ENCODE measurements around the gene U2AF1L4.
A peak's percentile ranks its signal among the peaks of the same experiment; 100 is the strongest.

The U2AF1L4 gene

GRCh38 chr19:35740423-35741202 lies 4.6 kb downstream of the U2AF1L4 start:
- DNase-seq (ENCODE audit: low read depth), result peak; percentile 94

DNA sequence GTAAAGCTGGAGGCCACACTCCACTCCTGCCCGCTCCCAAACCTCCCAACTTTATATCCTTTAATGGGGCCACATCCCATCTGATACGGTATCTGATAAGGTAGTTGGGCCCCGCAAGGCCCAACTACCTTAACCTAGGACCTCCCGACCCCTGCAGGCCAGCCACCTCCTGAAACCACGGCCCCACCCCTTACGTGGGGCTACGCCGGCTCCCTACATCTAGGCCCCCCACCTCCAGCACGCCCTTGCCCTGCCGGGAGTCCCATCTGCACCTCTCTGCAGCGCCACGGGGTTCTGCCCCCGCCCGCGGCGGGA lies 5.2 kb downstream of the U2AF1L4 start:
- DNase-seq (ENCODE audit: low read depth), result no peak

- no peak for DNase-seq (ENCODE audit: low read depth)
Measured at GRCh38 chr19:35739275-35740107, 5.7 kb downstream of the U2AF1L4 start.

DNA sequence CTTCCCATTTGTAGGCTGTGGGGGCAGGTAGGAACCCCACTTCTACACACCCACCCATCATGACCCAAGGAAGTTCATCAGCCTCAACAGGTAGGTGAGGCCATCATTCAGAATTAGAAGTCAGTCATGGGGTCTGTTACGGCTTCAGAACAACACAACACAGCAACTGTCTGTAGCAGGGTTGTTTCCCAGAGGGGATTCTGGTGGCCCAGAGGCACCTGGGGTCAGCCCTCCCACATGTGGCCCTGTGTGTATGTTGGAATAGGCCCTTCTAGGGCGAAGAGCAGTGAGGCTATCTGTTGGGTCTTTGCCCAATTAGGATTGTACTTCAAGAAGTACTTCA lies 6.4 kb downstream of the U2AF1L4 start:
- DNase-seq (ENCODE audit: low read depth), result no peak

DNA sequence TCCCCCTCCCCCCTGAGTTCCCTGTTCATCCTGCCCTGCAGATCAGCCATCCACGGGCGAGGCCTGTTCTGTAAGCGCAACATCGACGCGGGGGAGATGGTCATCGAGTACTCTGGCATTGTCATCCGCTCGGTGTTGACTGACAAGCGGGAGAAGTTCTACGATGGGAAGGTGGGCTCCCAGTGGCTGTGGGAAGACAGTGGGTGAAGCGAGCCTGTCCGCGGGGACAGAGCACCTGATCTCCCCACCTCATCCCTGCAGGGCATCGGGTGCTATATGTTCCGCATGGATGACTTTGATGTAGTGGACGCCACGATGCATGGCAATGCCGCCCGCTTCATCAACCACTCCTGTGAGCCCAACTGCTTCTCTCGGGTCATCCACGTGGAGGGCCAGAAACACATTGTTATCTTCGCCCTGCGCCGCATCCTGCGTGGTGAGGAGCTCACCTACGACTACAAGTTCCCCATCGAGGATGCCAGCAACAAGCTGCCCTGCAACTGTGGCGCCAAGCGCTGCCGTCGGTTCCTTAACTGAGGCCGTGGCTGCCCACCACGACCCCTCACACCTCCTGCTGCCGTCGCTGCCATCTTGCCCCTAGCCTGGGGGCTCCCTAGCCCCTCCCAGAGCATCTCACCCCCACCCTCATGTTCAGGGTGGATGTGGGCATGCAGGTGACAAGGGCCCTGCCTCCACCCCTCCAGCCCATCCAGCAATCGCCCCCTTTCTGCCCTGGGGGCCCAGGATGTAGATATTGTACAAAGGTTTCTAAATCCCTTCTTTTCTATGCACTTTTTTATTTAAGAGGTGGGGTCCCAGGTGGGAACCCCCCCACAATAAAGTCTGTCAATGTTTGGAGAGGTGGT lies 7.0 kb downstream of the U2AF1L4 start:
- no peak for DNase-seq (ENCODE audit: low read depth)

DNA sequence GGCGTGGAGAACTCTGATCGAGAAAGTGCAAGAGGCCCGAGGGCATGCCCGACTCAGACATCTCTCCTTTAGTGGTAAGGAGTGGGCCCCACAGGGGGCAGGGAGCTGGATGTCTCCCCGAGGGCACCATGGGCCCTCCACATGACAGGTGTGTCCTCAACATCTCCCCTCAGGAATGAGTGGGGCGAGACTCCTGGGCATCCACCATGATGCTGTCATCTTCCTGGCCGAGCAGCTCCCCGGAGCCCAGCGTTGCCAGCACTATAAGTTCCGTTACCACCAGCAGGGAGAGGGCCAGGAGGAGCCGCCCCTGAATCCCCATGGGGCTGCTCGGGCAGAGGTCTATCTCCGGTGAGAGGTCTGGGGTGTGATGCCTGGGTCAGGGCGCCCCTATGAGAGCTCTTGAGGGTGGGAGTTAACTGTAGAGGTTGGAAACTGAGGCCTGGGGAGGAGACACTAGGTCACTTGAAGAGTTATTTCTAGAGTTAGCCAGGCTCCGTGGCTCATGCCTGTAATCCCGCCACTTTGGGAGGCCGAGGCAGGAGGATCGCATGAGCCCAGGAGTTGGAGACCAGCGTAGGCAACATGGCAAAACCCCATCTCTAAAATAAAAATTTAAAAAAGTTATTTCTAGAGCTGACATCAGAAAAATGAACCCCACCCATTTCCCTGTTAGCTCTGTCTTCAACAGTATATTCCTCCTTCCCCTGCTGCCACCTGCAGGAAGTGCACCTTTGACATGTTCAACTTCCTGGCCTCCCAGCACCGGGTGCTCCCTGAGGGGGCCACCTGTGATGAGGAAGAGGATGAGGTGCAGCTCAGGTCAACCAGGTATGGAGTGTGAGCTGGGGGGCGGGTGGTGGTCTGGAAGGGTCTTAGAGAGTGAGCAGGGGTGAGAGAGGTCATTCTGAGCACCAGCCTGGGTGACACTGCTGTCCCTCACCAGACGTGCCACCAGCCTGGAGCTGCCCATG lies 8.0 kb downstream of the U2AF1L4 start:
- DNase-seq (ENCODE audit: low read depth), result no peak

GRCh38 chr19:35734889-35735288 lies 10.3 kb downstream of the U2AF1L4 start:
- DNase-seq (ENCODE audit: low read depth), result no peak

GRCh38 chr19:35734273-35734672 lies 10.9 kb downstream of the U2AF1L4 start:
- no peak for DNase-seq (ENCODE audit: low read depth)

DNA sequence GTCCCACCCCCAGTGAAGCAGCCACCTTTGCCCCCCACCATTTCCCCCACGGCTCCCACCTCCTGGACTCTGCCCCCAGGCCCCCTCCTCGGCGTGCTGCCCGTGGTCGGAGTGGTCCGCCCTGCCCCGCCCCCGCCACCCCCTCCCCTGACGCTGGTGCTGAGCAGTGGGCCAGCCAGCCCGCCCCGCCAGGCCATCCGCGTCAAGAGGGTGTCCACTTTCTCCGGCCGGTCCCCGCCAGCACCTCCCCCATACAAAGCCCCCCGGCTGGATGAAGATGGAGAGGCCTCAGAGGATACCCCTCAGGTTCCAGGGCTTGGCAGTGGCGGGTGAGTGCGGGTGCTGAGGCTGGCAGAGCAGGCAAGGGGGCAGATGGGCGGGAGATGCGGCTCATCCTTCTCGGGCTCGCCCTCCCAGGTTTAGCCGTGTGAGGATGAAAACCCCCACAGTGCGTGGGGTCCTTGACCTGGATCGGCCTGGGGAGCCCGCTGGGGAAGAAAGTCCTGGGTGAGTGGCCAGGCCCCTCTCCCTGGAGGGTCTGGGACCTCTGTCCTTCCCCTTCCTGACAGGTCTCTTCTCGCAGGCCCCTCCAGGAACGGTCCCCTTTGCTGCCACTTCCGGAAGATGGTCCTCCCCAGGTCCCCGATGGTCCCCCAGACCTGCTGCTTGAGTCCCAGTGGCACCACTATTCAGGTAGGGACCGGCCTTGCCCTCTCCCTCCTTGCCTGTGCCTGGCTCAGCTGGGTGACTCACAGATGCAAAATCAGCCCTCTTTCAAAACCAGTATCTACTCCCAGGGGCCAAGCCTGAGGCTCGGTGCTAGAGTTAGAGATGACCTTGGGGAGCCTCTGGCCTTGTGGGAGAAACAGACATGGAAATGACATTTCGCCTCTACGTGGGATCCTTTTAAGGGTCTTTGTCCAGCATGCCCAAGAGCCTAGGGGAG lies 11.8 kb downstream of the U2AF1L4 start:
- DNase-seq (ENCODE audit: low read depth), result no peak

DNA sequence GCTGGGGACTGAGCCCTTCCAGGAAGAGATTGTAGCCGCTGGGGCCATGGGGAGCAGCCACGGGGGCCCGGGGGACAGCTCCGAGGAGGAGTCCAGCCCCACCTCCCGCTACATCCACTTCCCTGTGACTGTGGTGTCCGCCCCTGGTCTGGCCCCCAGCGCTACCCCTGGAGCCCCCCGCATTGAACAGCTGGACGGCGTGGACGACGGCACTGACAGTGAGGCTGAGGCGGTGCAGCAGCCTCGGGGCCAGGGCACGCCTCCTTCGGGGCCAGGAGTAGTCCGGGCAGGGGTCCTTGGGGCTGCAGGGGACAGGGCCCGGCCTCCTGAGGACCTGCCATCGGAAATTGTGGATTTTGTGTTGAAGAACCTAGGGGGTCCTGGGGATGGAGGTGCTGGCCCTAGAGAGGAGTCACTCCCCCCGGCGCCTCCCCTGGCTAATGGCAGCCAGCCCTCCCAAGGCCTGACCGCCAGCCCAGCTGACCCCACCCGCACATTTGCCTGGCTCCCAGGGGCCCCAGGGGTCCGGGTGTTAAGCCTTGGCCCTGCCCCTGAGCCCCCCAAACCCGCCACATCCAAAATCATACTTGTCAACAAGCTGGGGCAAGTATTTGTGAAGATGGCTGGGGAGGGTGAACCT lies 12.6 kb downstream of the U2AF1L4 start:
- no peak for DNase-seq (ENCODE audit: low read depth)

- DNase-seq (ENCODE audit: low read depth), result no peak
Measured at GRCh38 chr19:35731779-35732405, 13.3 kb downstream of the U2AF1L4 start.

DNA sequence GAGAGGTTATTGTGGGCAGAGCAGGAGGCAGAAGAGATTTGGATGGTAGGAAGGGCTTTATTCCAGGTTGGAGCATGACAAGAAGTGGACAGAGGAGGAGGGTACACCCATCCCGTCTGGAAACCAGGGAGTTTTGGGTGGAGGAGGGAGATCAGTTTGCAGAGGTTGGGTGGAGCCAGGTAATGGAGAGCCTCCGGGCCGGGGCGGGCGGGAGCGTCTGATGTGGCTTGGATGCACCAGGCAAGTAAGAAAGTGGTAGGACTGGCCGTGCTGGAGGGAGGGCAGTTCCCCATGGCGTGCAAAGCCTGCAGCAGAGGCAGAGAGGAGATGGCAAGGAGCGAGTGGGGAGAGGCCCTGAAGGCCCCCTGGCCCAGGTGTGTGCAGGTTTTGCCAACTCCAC lies 13.9 kb downstream of the U2AF1L4 start:
- no peak for DNase-seq (ENCODE audit: low read depth)

GRCh38 chr19:35730326-35730725 lies 14.9 kb downstream of the U2AF1L4 start:
- DNase-seq (ENCODE audit: low read depth), result no peak

DNA sequence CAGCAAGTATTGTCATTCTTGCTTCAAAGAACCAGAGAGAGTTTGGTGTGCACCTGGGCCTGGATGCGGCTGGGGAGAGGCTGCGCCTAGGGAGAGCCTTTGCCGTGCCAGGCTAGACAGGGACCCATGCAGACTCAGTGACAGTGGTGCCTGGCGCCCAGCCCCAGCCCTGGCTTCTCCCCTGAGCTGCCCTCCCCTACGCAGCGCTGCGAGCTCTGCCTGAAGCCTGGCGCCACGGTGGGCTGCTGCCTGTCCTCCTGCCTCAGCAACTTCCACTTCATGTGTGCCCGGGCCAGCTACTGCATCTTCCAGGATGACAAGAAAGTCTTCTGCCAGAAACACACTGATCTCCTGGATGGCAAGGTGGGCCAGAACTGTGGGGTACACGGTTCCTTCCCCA lies 15.5 kb downstream of the U2AF1L4 start:
- DNase-seq (ENCODE audit: low read depth), result no peak

- DNase-seq (ENCODE audit: low read depth), result no peak
Measured at GRCh38 chr19:35729021-35729420, 16.2 kb downstream of the U2AF1L4 start.

GRCh38 chr19:35727956-35728706 lies 17.1 kb downstream of the U2AF1L4 start:
- DNase-seq (ENCODE audit: low read depth), result no peak

DNA sequence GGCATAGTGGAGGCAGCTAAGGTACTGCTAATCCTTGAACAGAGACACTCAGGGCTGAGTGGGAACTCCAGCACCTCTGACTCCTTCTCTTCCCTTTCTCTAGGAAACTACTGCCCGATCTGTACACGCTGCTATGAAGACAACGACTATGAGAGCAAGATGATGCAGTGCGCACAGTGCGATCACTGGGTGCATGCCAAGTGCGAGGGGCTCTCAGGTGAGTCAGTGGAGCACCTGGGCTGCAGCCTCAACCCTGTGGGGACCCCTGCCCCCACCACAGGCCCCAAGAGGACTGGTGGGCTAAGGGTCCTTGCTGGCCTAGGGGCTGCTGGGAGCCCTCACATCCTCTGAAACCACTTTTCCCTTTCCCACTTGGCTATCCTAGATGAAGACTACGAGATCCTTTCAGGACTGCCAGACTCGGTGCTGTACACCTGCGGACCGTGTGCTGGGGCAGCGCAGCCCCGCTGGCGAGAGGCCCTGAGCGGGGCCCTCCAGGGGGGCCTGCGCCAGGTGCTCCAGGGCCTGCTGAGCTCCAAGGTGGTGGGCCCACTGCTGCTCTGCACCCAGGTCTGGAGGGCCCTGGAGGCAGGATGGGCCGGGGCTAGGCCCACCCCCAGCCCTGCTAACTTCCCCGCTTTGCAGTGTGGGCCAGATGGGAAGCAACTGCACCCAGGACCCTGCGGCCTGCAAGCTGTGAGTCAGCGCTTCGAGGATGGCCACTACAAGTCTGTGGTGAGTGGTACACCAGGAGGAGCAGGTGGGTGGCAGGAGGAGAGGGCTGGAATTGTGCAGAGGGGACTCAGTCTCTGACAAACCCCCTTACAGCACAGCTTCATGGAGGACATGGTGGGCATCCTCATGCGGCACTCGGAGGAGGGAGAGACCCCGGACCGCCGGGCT lies 17.9 kb downstream of the U2AF1L4 start:
- no peak for DNase-seq (ENCODE audit: low read depth)
